HG02571 (cell line): Measurements from ENCODE around the gene AP3M1.

ENCODE experiments used
- ATAC-seq: cut with Tn5 transposase; IDR thresholded peaks from one replicate; pipeline ENCODE4 v1.9.1; 2021; ENCODE audit warnings: mild to moderate bottlenecking, moderate library complexity; ENCODE audit not compliant: unreplicated experiment

The AP3M1 gene

DNA sequence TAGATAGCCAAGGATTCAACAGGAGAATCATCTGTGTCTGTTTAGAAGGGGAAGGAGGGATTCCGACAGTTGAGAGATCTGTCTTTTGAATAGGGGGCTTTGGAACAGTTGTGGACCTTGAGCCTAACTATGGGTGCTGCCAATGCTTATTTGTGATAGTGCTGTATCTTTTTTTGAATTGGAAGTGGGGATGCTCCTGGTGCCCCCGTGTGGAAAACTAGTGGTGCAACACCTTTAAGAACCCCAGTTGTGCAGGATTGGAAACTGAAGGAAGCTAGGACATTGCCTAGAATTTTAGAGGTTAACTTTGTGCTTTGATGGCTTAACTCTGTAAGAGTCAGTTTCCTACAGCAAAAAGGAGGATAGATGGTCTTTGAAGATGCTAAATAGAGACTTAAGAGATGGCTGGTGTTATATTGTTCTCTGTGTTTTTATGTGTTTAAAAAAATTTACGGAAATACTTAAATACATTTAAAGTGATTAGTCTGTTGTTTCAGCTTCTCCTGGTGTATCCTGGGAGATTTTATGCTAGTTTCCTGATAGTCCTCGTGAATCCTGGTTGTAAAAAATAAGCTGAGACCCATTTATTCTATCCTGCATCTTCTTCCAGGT, 69.3 kb downstream of the AP3M1 start:
- ATAC-seq, result no peak

DNA sequence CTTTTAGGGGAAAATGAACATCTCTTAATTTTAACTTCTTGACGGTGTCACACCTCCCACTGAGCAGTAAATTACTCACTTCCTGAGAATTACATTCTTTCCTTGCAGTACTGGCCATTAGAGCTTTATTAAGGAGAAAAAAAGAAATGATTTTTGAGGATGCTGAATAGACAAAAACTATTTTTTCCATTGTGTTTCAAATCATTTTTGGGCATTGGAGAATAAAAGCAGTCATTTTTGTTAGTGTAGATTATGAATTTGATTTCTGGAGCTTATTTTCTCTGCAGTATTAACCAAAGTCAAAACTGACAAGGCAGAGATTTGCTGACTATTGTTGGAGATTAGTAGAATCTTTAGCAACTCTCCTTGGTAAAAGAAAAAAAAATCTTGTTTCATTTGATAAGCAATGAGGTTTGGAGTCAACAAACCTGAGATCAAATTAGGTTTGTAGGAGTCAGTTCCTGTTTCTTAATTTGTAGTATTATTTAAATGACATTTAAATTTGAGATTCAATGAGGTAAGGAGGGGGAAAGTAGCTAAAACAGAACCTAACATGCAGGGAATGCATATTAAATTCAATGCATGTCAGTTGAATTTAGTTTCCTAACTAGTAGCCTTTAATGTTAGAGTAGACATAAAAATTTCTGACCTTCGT, 70.6 kb downstream of the AP3M1 start:
- ATAC-seq, result no peak

DNA sequence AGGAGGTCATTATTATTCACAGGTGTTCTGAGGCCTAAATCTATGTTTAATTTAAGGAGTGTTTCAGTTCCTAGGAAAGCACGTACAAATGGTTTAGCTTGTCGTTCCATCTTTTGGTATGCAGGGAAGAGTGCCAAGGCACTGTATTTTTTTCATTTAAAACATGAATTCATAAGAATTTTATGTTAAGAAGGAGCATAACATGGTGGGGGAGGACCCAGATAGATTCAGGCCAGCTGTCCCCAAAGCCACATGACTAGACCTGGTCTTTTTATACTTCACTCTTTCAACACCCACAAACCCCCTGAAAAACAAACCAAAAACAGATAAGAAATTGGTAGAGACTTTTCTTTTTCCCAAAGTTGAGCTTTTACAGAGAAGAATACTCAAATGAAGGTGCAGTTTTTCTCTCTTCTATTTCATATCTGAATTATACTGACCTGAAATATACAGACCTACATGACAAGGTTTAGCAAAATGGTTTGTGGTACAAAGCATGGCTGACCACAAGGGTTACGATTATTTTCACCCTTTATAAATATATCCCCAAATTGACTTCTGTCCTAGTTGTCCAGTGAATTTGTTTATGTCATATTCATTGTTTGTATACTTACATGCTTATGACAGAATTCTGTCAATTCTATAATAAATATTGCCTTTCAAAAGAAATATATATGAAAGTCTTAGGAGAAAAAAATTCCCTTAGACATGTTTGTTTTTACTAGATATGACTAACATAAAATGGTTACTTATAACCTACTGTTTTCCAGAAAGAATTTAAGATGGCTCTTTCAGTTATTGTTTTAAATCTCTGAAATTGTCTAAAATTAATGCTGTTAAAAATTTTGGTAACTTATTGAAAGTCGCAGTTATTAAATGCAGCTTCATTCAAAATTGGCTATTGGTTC, 71.3 kb downstream of the AP3M1 start:
- no peak for ATAC-seq

DNA sequence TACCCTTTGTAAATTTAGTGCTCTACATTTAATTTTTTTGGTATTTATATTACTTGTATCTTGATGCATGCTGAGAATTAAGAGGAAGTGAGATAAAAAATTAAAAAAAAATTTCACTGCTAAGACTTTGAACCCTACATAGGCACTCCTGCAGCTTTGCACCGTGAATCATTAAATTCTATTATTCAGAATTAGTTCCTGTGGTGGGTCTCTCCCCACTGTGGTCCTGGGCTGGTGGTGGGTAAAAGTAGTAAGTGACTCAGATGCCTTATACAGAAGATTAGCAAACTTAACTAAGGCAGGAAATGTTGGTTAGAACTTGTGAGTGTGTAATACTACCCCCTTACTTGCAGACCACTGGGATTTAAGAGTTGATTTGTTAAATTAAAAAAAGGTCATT, 72.6 kb downstream of the AP3M1 start:
- ATAC-seq, result no peak

DNA sequence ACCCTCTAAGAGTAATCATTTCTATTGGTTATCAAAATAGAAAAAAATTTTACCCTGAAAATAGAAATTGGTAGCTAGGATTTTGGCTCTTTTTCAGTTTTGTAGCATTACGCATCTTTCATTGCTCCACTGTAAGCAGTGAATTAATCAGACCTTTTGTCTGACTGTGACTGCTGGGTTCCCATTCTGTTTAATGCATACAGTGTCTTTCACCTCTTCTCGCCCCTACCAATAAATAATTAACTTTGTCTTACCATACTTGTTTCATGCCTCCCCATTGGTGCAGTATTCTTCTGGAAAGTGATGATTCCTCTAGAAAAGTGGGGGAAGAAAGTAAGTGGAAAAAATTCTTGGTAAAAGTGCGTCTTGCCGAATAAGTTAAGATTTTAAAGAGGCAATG, 73.2 kb downstream of the AP3M1 start:
- ATAC-seq, result no peak

DNA sequence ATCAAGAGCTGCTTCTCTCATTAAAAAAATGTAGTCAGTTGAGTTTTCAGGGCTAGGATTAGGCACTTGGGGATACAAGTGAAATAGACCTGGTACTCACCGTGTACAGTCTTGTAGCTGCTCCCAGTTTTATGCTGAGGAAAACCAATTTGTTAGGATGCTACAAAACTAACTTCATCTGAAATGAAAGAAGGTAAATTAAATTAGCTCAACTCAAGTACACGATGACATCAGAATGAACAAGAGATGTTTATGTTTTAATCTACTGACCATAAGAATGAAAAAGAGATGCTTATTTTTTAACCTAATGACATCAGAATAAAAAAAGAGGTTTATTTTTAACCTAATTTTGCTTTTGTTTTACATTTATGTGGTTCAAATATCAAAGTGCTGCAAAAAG, 73.7 kb downstream of the AP3M1 start:
- no peak for ATAC-seq

DNA sequence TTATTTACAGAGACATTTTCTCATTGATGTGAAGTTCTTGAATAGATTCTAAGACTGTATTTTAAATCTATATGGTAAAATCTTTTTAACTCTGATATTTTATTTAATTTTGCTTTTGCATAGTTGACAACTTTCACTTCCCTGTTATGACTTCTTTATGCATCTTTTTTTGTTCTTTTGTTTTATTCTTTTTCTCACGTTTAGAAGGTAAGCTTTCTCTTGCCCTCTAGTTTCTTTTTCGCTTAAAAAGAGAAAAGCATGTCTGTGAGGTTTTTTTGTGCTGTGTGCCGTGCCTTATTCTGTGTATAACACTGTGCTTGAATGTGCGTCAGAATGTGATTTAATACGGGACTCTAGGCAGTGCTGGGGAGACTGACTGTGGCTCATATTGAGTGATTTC, 74.7 kb downstream of the AP3M1 start:
- ATAC-seq, result no peak

DNA sequence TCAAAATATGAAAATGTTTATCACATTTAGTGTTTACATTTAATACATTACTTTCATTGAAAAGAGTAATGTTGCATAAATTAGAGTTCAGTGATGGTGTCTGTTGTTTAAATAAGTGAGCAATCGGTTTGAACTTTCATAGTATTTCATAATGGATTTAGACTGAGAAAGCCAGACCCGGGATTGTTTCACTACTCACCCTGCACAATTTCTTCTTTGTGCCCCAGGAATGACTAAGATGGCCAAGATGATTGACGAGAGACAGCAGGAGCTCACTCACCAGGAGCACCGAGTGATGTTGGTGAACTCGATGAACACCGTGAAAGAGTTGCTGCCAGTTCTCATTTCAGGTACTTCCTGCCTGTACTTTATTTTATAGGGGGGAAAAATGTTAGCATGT, 78.1 kb downstream of the AP3M1 start:
- no peak for ATAC-seq

DNA sequence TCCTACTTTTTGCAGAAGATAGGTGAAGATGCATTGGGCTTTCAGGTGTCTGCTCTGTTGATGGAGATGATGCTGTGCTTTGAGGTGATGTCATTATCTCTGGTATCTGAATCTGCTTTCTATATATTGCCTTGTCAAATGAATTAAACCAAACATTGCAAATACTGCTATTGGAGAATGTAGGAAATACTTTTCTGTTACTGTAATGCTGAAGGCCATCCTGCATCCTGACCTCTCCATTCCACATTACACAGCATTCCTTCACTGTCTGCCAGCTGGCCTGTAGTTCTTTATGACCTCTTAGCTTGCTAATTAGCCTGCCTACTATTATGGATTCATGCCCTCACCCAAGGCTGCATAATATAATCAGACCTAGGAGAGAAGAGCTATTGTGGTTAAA, 79.5 kb downstream of the AP3M1 start:
- ATAC-seq, result no peak
